Neural cell (in vitro differentiated cells): ENCODE measurements around the gene B3GALT5. TPM values are rescaled to one million over a fixed set of nuclear protein-coding genes. Genes with fewer than 3 reads are reported as not detected.

Experiments used
- H2AFZ ChIP-seq: fragments of 200-600, 300-800 bp; sonication (generic), shearing (Covaris generic); 2 replicates; pipeline ENCODE4 v1.6.0; 2014; ENCODE audit warnings: low read depth, mild to moderate bottlenecking, antibody characterized with exemption, low read length, moderate library complexity
- H3F3A ChIP-seq: fragments of 200-600 bp; shearing (Covaris generic); 2 replicates; pipeline ENCODE4 v1.6.1; 2016; ENCODE audit warnings: mild to moderate bottlenecking, moderate library complexity, mixed read lengths, antibody characterized with exemption, low read length; ENCODE audit not compliant: insufficient read depth, poor library complexity, severe bottlenecking
- H3K27ac ChIP-seq: fragments of 200-600, 300-800 bp; sonication (generic), shearing (Covaris generic); 2 replicates; pipeline ENCODE4 v1.5.1; 2014; ENCODE audit warnings: mild to moderate bottlenecking, low read length, moderate library complexity
- H3K27me3 ChIP-seq: fragments of 300-800, 200-600 bp; sonication (generic), shearing (Covaris generic); 2 replicates; pipeline ENCODE4 v1.6.0; 2014; ENCODE audit warnings: mild to moderate bottlenecking, low read depth, low read length, moderate library complexity; ENCODE audit not compliant: insufficient read depth
- H3K36me3 ChIP-seq: fragments of 300-800, 200-600 bp; sonication (generic), shearing (Covaris generic); 2 replicates; pipeline ENCODE4 v1.5.1; 2014; ENCODE audit warnings: mild to moderate bottlenecking, antibody characterized with exemption, low read length, moderate library complexity; ENCODE audit not compliant: insufficient read depth
- H3K4me2 ChIP-seq: fragments of 300-800, 200-600 bp; sonication (generic), shearing (Covaris generic); 2 replicates; pipeline ENCODE4 v1.6.0; 2014; ENCODE audit warnings: mild to moderate bottlenecking, low read length
- H3K4me3 ChIP-seq: fragments of 300-800, 200-600 bp; sonication (generic), shearing (Covaris generic); 2 replicates; pipeline ENCODE4 v1.5.1; 2014; ENCODE audit warnings: mild to moderate bottlenecking, low read length, moderate library complexity
- H3K79me2 ChIP-seq: fragments of 200-600 bp; shearing (Covaris generic); replicated peaks from 2 replicates; pipeline ENCODE4 v1.6.0; 2014; ENCODE audit warnings: mild to moderate bottlenecking, low read length, moderate library complexity; ENCODE audit not compliant: insufficient read depth
- H3K9ac ChIP-seq: fragments of 300-800, 200-600 bp; sonication (generic), shearing (Covaris generic); 2 replicates; pipeline ENCODE4 v1.6.1; 2016; ENCODE audit warnings: mild to moderate bottlenecking, low read length, mixed read lengths
- H3K9me2 ChIP-seq: fragments of 200-600 bp; shearing (Covaris generic); 2 replicates; pipeline ENCODE4 v1.6.1; 2016; ENCODE audit warnings: mild to moderate bottlenecking, low read length, mixed read lengths; ENCODE audit not compliant: insufficient read depth
- H3K9me3 ChIP-seq: fragments of 200-600, 300-800 bp; sonication (generic), shearing (Covaris generic); 2 replicates; pipeline ENCODE4 v1.6.1; 2016; ENCODE audit warnings: mild to moderate bottlenecking, mixed run types, low read length, moderate library complexity, mixed read lengths
- H4K20me1 ChIP-seq: fragments of 200-600 bp; shearing (Covaris generic); 2 replicates; pipeline ENCODE4 v1.6.1; 2016; ENCODE audit warnings: mild to moderate bottlenecking, mixed run types; ENCODE audit not compliant: insufficient read depth
- EP300 ChIP-seq: fragments of 450-650 bp; conservative IDR thresholded peaks from 2 replicates; pipeline ENCODE4 v1.6.1; 2014; ENCODE audit warnings: antibody characterized with exemption, mild to moderate bottlenecking, moderate library complexity; ENCODE audit not compliant: poor library complexity, severe bottlenecking
- EZH2 ChIP-seq: fragments of 200-600, 300-800 bp; shearing (Covaris generic), sonication (generic); IDR thresholded peaks from 2 replicates; pipeline ENCODE4 v1.6.1; 2014; ENCODE audit warnings: antibody characterized with exemption, low read length, borderline replicate concordance, mild to moderate bottlenecking; ENCODE audit not compliant: insufficient read depth, poor library complexity, severe bottlenecking
- MXI1 ChIP-seq: fragments of 450-650 bp; conservative IDR thresholded peaks from 2 replicates; pipeline ENCODE4 v1.6.1; 2014; ENCODE audit warnings: antibody characterized with exemption, mild to moderate bottlenecking; ENCODE audit not compliant: poor library complexity, severe bottlenecking
- POLR2AphosphoS5 ChIP-seq: IDR thresholded peaks from 2 replicates; pipeline ENCODE4 v1.6.1; 2012
- RAD21 ChIP-seq: fragments of 450-650 bp; conservative IDR thresholded peaks from 2 replicates; pipeline ENCODE4 v1.6.1; 2014; ENCODE audit warnings: antibody characterized with exemption, mild to moderate bottlenecking, moderate library complexity
- SMC3 ChIP-seq: fragments of 450-650 bp; conservative IDR thresholded peaks from 2 replicates; pipeline ENCODE4 v1.6.1; 2014; ENCODE audit warnings: antibody characterized with exemption, mild to moderate bottlenecking, moderate library complexity; ENCODE audit not compliant: poor library complexity
- TAF1 ChIP-seq: IDR thresholded peaks from 2 replicates; pipeline ENCODE4 v1.6.1; 2012; ENCODE audit warnings: low read depth
- polyA plus RNA-seq: library from polyadenylated mRNA; depleted of rRNA; stranded (reverse); fragments of >200 nt; gene quantifications from 2 replicates; pipeline ENCODE4 v1.2.3, GENCODE V29; 2014
- TF ChIP-seq, protein P1 (sequence below): fragments of 450-650 bp; IDR thresholded peaks from 2 replicates; pipeline ENCODE4 v1.5.1; 2014; ENCODE audit warnings: antibody characterized with exemption, mild to moderate bottlenecking, moderate library complexity; ENCODE audit not compliant: poor library complexity, severe bottlenecking
- TF ChIP-seq, protein P2 (sequence below): IDR thresholded peaks from 2 replicates; pipeline ENCODE4 v1.6.1; 2012; ENCODE audit warnings: borderline replicate concordance

B3GALT5 gene
- polyA plus RNA-seq, 1 donor from 2014 or later: 0.50 TPM

DNA sequence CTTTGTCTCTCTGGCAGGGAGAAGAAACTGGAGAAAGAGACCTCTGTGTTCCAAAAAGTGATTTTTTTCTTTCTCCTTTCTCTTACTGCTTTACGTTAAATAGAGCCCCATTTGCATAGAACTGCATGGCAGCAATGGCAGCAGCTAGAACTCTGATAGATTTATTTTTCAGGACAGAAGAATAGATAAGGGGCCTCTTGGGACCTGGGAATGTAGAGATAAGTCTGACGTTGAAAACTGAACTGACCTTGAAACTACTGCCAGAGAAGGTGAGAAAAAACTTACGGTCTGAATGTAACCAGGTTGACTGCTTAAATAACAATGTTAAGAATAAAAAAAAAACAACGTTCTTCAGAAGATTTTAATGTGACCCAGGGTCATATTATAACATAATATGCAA is 25.4 kb upstream of the B3GALT5 start:
- no peak overlapping the region for H3K27ac ChIP-seq
- no peaks in the 10 kb centered on the region for H4K20me1 ChIP-seq
- no peaks in the 10 kb centered on the region for H3K27me3 ChIP-seq
- no peaks in the 10 kb centered on the region for H3K9me3 ChIP-seq
- H2AFZ ChIP-seq: no peak overlapping the region
- no peaks in the 10 kb centered on the region for H3F3A ChIP-seq
- H3K79me2 ChIP-seq: no peaks in the 10 kb centered on the region
- TF ChIP-seq EZH2 (no peak), POLR2AphosphoS5 (no peak), MXI1 (no peak), TAF1 (no peak), SMC3 (no peak), RAD21 (no peak), EP300 (no peak)
- TF ChIP-seq, protein P1, sequence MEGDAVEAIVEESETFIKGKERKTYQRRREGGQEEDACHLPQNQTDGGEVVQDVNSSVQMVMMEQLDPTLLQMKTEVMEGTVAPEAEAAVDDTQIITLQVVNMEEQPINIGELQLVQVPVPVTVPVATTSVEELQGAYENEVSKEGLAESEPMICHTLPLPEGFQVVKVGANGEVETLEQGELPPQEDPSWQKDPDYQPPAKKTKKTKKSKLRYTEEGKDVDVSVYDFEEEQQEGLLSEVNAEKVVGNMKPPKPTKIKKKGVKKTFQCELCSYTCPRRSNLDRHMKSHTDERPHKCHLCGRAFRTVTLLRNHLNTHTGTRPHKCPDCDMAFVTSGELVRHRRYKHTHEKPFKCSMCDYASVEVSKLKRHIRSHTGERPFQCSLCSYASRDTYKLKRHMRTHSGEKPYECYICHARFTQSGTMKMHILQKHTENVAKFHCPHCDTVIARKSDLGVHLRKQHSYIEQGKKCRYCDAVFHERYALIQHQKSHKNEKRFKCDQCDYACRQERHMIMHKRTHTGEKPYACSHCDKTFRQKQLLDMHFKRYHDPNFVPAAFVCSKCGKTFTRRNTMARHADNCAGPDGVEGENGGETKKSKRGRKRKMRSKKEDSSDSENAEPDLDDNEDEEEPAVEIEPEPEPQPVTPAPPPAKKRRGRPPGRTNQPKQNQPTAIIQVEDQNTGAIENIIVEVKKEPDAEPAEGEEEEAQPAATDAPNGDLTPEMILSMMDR: no peak
- TF ChIP-seq, protein P2, sequence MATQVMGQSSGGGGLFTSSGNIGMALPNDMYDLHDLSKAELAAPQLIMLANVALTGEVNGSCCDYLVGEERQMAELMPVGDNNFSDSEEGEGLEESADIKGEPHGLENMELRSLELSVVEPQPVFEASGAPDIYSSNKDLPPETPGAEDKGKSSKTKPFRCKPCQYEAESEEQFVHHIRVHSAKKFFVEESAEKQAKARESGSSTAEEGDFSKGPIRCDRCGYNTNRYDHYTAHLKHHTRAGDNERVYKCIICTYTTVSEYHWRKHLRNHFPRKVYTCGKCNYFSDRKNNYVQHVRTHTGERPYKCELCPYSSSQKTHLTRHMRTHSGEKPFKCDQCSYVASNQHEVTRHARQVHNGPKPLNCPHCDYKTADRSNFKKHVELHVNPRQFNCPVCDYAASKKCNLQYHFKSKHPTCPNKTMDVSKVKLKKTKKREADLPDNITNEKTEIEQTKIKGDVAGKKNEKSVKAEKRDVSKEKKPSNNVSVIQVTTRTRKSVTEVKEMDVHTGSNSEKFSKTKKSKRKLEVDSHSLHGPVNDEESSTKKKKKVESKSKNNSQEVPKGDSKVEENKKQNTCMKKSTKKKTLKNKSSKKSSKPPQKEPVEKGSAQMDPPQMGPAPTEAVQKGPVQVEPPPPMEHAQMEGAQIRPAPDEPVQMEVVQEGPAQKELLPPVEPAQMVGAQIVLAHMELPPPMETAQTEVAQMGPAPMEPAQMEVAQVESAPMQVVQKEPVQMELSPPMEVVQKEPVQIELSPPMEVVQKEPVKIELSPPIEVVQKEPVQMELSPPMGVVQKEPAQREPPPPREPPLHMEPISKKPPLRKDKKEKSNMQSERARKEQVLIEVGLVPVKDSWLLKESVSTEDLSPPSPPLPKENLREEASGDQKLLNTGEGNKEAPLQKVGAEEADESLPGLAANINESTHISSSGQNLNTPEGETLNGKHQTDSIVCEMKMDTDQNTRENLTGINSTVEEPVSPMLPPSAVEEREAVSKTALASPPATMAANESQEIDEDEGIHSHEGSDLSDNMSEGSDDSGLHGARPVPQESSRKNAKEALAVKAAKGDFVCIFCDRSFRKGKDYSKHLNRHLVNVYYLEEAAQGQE: no peak
- no peak overlapping the region for H3K4me2 ChIP-seq
- no peaks in the 10 kb centered on the region for H3K9me2 ChIP-seq
- no peaks in the 10 kb centered on the region for H3K36me3 ChIP-seq
- no peak overlapping the region for H3K9ac ChIP-seq
- no peak overlapping the region for H3K4me3 ChIP-seq

DNA sequence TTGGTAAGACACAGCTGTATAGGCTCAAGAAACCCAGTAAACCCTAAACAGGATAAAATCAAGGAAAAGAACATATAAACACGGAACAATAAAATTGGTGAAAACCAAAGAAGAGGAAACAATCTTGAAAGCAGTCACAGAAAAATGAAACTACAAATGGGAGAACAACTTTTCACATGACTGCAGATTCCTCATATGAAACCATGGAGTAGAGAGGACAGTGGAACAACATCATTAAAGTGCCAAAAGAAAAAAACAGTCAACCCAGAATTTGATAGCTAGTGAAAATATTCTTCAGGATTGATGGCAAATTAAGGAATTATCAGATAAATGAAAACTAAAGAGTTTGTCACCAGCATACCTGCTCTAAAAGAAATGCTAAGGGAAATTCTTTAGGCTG is 23.9 kb upstream of the B3GALT5 start:
- Histone ChIP-seq H3K9ac (no peak overlapping the region), H3K9me3 (no peaks in the 10 kb centered on the region), H2AFZ (no peak overlapping the region), H3K36me3 (no peaks in the 10 kb centered on the region), H3K4me3 (no peak overlapping the region), H3F3A (no peaks in the 10 kb centered on the region), H3K4me2 (no peak overlapping the region), H3K9me2 (no peaks in the 10 kb centered on the region), H4K20me1 (no peaks in the 10 kb centered on the region), H3K27ac (no peak overlapping the region), H3K79me2 (no peaks in the 10 kb centered on the region), H3K27me3 (no peaks in the 10 kb centered on the region)
- TF ChIP-seq, protein P1: no peak
- TF ChIP-seq RAD21 (no peak), EZH2 (no peak), EP300 (no peak), POLR2AphosphoS5 (no peak), MXI1 (no peak), TAF1 (no peak), SMC3 (no peak)
- TF ChIP-seq, protein P2: no peak
